Caco-2 (cell line): ENCODE data around the gene OAF. TPM values are rescaled to one million over a fixed set of nuclear protein-coding genes. Genes with fewer than 3 reads are reported as not detected.

Experiments used
- BruUV-seq: library from RNA; stranded (reverse); fragments of 400-500 nt; replicated peaks from 2 replicates; lab custom pipeline; 2021; lab: Mats Ljungman, UMichigan
- CTCF ChIA-PET: fragments of 300-600 bp; sonication (Branson Sonifier 250); formaldehyde crosslinking; loops from one replicate; lab custom pipeline; 2022; ENCODE audit warnings: antibody characterized with exemption; lab: Charles Lee
- POLR2A ChIA-PET: fragments of 300-600 bp; sonication (Branson Sonifier 250); formaldehyde crosslinking; loops from one replicate; lab custom pipeline; 2022; ENCODE audit warnings: antibody characterized with exemption; lab: Charles Lee
- DNase-seq, 2 experiments: peaks; one replicate each; pipeline versions ENCODE4 v3.0.0 to v3.0.0-alpha.2; 2020 to 2022
- H3K27me3 ChIP-seq: replicated peaks from 2 replicates; pipeline ENCODE4 v1.6.0; 2011; ENCODE audit warnings: low read length; ENCODE audit not compliant: control insufficient read depth, insufficient read depth
- H3K36me3 ChIP-seq: 2 replicates; pipeline ENCODE4 v1.5.1; 2011; ENCODE audit warnings: low read length; ENCODE audit not compliant: control insufficient read depth, insufficient read depth
- H3K4me1 ChIP-seq: fragments of 250-450 bp; sonication (Bioruptor Pico); 2 replicates; pipeline ENCODE4 v1.5.1; 2020; ENCODE audit warnings: mild to moderate bottlenecking
- H3K4me3 ChIP-seq: 2 replicates; pipeline ENCODE4 v1.5.1; 2011; ENCODE audit warnings: low read depth, mild to moderate bottlenecking, control low read depth, low read length
- H3K9me3 ChIP-seq: fragments of 250-450 bp; sonication (Bioruptor Pico); 2 replicates; pipeline ENCODE4 v1.5.1; 2020; ENCODE audit warnings: mild to moderate bottlenecking, moderate library complexity
- H3K27ac Mint-ChIP-seq: one replicate; pipeline ENCODE4 v1.8.0; 2022; ENCODE audit warnings: mixed read lengths; ENCODE audit not compliant: unreplicated experiment
- H3K27me3 Mint-ChIP-seq: one replicate; pipeline ENCODE4 v1.8.0; 2022; ENCODE audit warnings: mixed read lengths; ENCODE audit not compliant: insufficient read depth, unreplicated experiment
- H3K36me3 Mint-ChIP-seq: one replicate; pipeline ENCODE4 v1.8.0; 2022; ENCODE audit warnings: mild to moderate bottlenecking, mixed read lengths; ENCODE audit not compliant: insufficient read depth, unreplicated experiment
- H3K4me1 Mint-ChIP-seq: one replicate; pipeline ENCODE4 v1.8.0; 2022; ENCODE audit warnings: low read depth, mixed read lengths; ENCODE audit not compliant: unreplicated experiment
- H3K4me3 Mint-ChIP-seq: one replicate; pipeline ENCODE4 v1.8.0; 2022; ENCODE audit warnings: mild to moderate bottlenecking, moderate library complexity, mixed read lengths; ENCODE audit not compliant: unreplicated experiment
- H3K9me3 Mint-ChIP-seq: one replicate; pipeline ENCODE4 v1.8.0; 2022; ENCODE audit warnings: mixed read lengths; ENCODE audit not compliant: unreplicated experiment
- CTCF ChIP-seq, 2 experiments: fragments of 200-600 bp in 1 of 2; IDR thresholded peaks; 1 replicate in 1 of 2; 2 replicates in 1 of 2; pipeline versions ENCODE4 v1.5.1 to v1.8.0; 2011 to 2022; ENCODE audit warnings: antibody characterized with exemption in 1 of 2, control low read depth in 1 of 2, inconsistent platforms in 1 of 2, low read depth in 1 of 2, low read length in 1 of 2, mild to moderate bottlenecking in 1 of 2, moderate library complexity in 1 of 2; ENCODE audit not compliant: insufficient read depth in 1 of 2, severe bottlenecking in 1 of 2, unreplicated experiment in 1 of 2
- intact Hi-C: fragments of 100-400 bp; cut with micrococcal nuclease; formaldehyde crosslinking; loops from one replicate; pipeline ENCODE4 v1.10.0; 2022; ENCODE audit not compliant: unreplicated experiment
- total RNA-seq: library from RNA; stranded (reverse); gene quantifications from 2 replicates; pipeline ENCODE4 v1.2.3, GENCODE V29; 2022

OAF gene
- total RNA-seq, 1 experiment from 2014 or later: 31.3 TPM

GRCh38 chr11:120216426-120217102 lies 5.7 kb downstream of the OAF start:
- CTCF ChIA-PET: interaction anchor here (1.8 kb wide), 1 partner anchor 13 kb away, joined by 5 read pairs; no protein-coding TSS in a partner anchor
- POLR2A ChIA-PET: no interaction called here
- TF ChIP-seq CTCF (IDR thresholded peaks at IDR 0.05; ENCODE audit: insufficient read depth in 1 of 2, low read depth in 1 of 2, low read length in 1 of 2, severe bottlenecking in 1 of 2, unreplicated experiment in 1 of 2): no peak
- Histone ChIP-seq H3K4me1 (peaks cover 24% of the 10 kb centered on the region), H3K36me3 (peaks cover 4% of the 10 kb centered on the region; the same call in 1 of the 2 replicates), H3K4me3 (no peak overlapping the region), H3K27me3 (no peaks in the 10 kb centered on the region), H3K9me3 (no peaks in the 10 kb centered on the region)
- H3K9me3 Mint-ChIP-seq: no peaks in the 10 kb centered on the region
- intact Hi-C loops: no loop called here
- H3K36me3 Mint-ChIP-seq: no peaks in the 10 kb centered on the region
- H3K27me3 Mint-ChIP-seq: no peaks in the 10 kb centered on the region
- H3K27ac Mint-ChIP-seq: no peak overlapping the region
- BruUV-seq: no TSS peak
- no peak for DNase-seq
- peaks cover 27% of the 10 kb centered on the region for H3K4me1 Mint-ChIP-seq
- H3K4me3 Mint-ChIP-seq: no peak overlapping the region

GRCh38 chr11:120217526-120217925 lies 6.7 kb downstream of the OAF start:
- H3K27me3 Mint-ChIP-seq: no peaks in the 10 kb centered on the region

More at GRCh38 chr11:120217526-120217925, 6.7 kb downstream of the OAF start:
- CTCF ChIA-PET: no interaction called here
- Mint-ChIP-seq H3K36me3 (no peaks in the 10 kb centered on the region), H3K4me3 (no peak overlapping the region), H3K9me3 (no peaks in the 10 kb centered on the region), H3K27ac (no peak overlapping the region), H3K4me1 (peaks cover 18% of the 10 kb centered on the region)
- POLR2A ChIA-PET: no interaction called here
- Histone ChIP-seq H3K9me3 (no peaks in the 10 kb centered on the region), H3K36me3 (peaks cover 4% of the 10 kb centered on the region; the same call in 1 of the 2 replicates), H3K4me3 (no peak overlapping the region), H3K4me1 (peaks cover 18% of the 10 kb centered on the region), H3K27me3 (no peaks in the 10 kb centered on the region)
- TF ChIP-seq CTCF (IDR thresholded peaks at IDR 0.05; ENCODE audit: insufficient read depth in 1 of 2, low read depth in 1 of 2, low read length in 1 of 2, severe bottlenecking in 1 of 2, unreplicated experiment in 1 of 2): no peak
- intact Hi-C loops: no loop called here
- no TSS peak for BruUV-seq
- no peak for DNase-seq
